Measurements from ENCODE around the gene NUB1. TPM values are rescaled to one million over a fixed set of nuclear protein-coding genes. Genes with fewer than 3 reads are reported as not detected.
A peak's percentile ranks its signal among the peaks of the same experiment; 100 is the strongest.

NUB1 gene
- total and polyA plus RNA-seq, 2 experiments from 2014 or later: 30.6 to 34.3 TPM

GRCh38 chr7:151422212-151422611 lies 80.6 kb downstream of the NUB1 start:
- Histone ChIP-seq H3K36me3 (no peaks in the 10 kb centered on the region), H3K4me1 (ENCODE audit: low read depth) (no peaks in the 10 kb centered on the region), H3K27me3 (no peaks in the 10 kb centered on the region), H3K9me3 (ENCODE audit: low read depth) (no peaks in the 10 kb centered on the region), H3K4me3 (no peak overlapping the region), H3K27ac (peak overlapping the region; percentile 29)
- TF ChIP-seq, protein P1, sequence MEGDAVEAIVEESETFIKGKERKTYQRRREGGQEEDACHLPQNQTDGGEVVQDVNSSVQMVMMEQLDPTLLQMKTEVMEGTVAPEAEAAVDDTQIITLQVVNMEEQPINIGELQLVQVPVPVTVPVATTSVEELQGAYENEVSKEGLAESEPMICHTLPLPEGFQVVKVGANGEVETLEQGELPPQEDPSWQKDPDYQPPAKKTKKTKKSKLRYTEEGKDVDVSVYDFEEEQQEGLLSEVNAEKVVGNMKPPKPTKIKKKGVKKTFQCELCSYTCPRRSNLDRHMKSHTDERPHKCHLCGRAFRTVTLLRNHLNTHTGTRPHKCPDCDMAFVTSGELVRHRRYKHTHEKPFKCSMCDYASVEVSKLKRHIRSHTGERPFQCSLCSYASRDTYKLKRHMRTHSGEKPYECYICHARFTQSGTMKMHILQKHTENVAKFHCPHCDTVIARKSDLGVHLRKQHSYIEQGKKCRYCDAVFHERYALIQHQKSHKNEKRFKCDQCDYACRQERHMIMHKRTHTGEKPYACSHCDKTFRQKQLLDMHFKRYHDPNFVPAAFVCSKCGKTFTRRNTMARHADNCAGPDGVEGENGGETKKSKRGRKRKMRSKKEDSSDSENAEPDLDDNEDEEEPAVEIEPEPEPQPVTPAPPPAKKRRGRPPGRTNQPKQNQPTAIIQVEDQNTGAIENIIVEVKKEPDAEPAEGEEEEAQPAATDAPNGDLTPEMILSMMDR (IDR thresholded peaks at IDR 0.05; ENCODE audit: low read depth, low read length): no peak
- DNase-seq (ENCODE audit: low read depth in 1 of 2, low spot score in 1 of 2): no peak

- H3K9me3 ChIP-seq (ENCODE audit: low read depth): no peaks in the 10 kb centered on the region
- TF ChIP-seq, protein P1 (IDR thresholded peaks at IDR 0.05; ENCODE audit: low read depth, low read length): no peak
- no peak for DNase-seq (ENCODE audit: low read depth in 1 of 2, low spot score in 1 of 2)
- peaks cover 2% of the 10 kb centered on the region for H3K4me1 ChIP-seq (ENCODE audit: low read depth)
- H3K36me3 ChIP-seq: no peaks in the 10 kb centered on the region
- H3K4me3 ChIP-seq: no peak overlapping the region
- H3K27ac ChIP-seq: peak overlapping the region; percentile 29
- H3K27me3 ChIP-seq: no peaks in the 10 kb centered on the region
Measured at GRCh38 chr7:151423226-151423625, 81.6 kb downstream of the NUB1 start.

- peak in 1 of 2 donors; percentile 32 for DNase-seq (ENCODE audit: low read depth in 1 of 2, low spot score in 1 of 2)
- TF ChIP-seq, protein P1 (IDR thresholded peaks at IDR 0.05; ENCODE audit: low read depth, low read length): no peak
- H3K4me3 ChIP-seq: no peak overlapping the region
Measured at GRCh38 chr7:151423936-151424335, 82.3 kb downstream of the NUB1 start.

GRCh38 chr7:151424799-151425198 lies 83.2 kb downstream of the NUB1 start:
- no peaks in the 10 kb centered on the region for H3K36me3 ChIP-seq
- TF ChIP-seq, protein P1 (IDR thresholded peaks at IDR 0.05; ENCODE audit: low read depth, low read length): no peak
- no peaks in the 10 kb centered on the region for H3K27me3 ChIP-seq
- H3K4me1 ChIP-seq (ENCODE audit: low read depth): peaks cover 17% of the 10 kb centered on the region
- no peak overlapping the region for H3K27ac ChIP-seq
- no peak overlapping the region for H3K4me3 ChIP-seq
- H3K9me3 ChIP-seq (ENCODE audit: low read depth): no peaks in the 10 kb centered on the region
- DNase-seq (ENCODE audit: low read depth in 1 of 2, low spot score in 1 of 2): peak in 1 of 2 donors; percentile 70

More at GRCh38 chr7:151423936-151424335, 82.3 kb downstream of the NUB1 start:
- no peaks in the 10 kb centered on the region for H3K27me3 ChIP-seq
- peaks cover 8% of the 10 kb centered on the region for H3K4me1 ChIP-seq (ENCODE audit: low read depth)
- no peak overlapping the region for H3K27ac ChIP-seq
- H3K9me3 ChIP-seq (ENCODE audit: low read depth): no peaks in the 10 kb centered on the region
- H3K36me3 ChIP-seq: no peaks in the 10 kb centered on the region

DNA sequence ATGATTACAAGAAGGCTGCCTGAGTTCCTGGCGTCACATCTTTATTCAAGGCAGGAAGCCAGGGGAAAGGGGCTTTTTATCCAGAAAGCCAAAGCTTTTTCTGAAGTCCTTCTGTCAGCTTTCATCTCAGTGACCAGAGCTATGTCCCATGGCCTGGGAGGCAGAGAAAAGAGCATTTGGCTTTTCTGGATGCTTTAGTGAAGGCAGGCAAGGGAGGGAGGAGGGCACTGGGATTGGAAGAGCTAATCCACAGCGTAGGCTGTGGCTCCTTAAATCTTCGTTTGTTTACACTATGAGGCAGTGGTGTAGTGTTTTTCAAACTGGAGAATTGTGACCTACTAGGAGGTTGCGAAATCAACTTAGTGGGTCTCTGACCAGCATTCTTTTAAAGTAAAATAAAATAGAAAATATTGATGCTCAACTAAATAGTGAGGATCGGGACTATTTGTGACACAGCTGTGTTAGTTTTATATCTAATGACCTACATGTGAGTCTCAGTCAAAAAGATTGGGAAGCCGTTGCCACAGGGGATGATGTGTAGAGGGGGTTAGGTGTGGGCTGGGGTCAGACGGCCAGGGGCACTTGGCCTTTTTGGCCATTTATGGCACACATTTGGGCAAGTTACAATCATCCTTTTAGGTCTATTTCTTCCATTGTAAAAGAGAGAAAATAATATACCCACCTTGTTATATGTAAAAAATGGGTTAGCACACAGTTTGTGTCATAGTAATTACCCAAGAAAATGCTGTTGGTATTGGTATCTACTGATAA lies 84.2 kb downstream of the NUB1 start:
- Histone ChIP-seq H3K4me1 (ENCODE audit: low read depth) (peaks cover 19% of the 10 kb centered on the region), H3K36me3 (no peaks in the 10 kb centered on the region), H3K27me3 (no peaks in the 10 kb centered on the region), H3K9me3 (ENCODE audit: low read depth) (no peaks in the 10 kb centered on the region), H3K4me3 (no peak overlapping the region), H3K27ac (no peak overlapping the region)
- TF ChIP-seq, protein P1 (IDR thresholded peaks at IDR 0.05; ENCODE audit: low read depth, low read length): no peak
- DNase-seq (ENCODE audit: low read depth in 1 of 2, low spot score in 1 of 2): peak in 1 of 2 donors; percentile 86

Measured in cardiac muscle cell (in vitro differentiated cells and primary cell).